Right lobe of liver (tissue), 4 donors: ENCODE results near the gene R3HDM2.

Source experiments
- POLR2A ChIP-seq: fragments of 450-650 bp; IDR thresholded peaks from one replicate; pipeline ENCODE4 v1.6.1; 2017; ENCODE audit warnings: antibody characterized with exemption, mild to moderate bottlenecking
- TF ChIP-seq, protein P1 (sequence below), 4 donors: fragments of 200-600 bp in 3 of 4; fragments of 450-650 bp in 1 of 4; IDR thresholded peaks; one replicate each; pipeline versions ENCODE4 v1.5.1 to v1.8.0; 2016 to 2022; ENCODE audit warnings: antibody characterized with exemption in 4 of 4, mild to moderate bottlenecking in 2 of 4
- donor health status: DM: no; HTN: no; CAD: no.
- donor health status: DM: no; HTN: no; CAD: no.
- donor health status: DM: no; HTN: yes; CAD: no.

- TF ChIP-seq, protein P1, sequence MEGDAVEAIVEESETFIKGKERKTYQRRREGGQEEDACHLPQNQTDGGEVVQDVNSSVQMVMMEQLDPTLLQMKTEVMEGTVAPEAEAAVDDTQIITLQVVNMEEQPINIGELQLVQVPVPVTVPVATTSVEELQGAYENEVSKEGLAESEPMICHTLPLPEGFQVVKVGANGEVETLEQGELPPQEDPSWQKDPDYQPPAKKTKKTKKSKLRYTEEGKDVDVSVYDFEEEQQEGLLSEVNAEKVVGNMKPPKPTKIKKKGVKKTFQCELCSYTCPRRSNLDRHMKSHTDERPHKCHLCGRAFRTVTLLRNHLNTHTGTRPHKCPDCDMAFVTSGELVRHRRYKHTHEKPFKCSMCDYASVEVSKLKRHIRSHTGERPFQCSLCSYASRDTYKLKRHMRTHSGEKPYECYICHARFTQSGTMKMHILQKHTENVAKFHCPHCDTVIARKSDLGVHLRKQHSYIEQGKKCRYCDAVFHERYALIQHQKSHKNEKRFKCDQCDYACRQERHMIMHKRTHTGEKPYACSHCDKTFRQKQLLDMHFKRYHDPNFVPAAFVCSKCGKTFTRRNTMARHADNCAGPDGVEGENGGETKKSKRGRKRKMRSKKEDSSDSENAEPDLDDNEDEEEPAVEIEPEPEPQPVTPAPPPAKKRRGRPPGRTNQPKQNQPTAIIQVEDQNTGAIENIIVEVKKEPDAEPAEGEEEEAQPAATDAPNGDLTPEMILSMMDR (IDR thresholded peaks at IDR 0.05) = no peak
- no peak for TF ChIP-seq POLR2A
These were observed 10.4 kb downstream of the R3HDM2 start for GRCh38 chr12:57420482-57420881.
